ENCODE results near the gene OR14C36.

Gene OR14C36

GRCh38 chr1:248380854-248381253 is 32.3 kb downstream of the OR14C36 start:
- DNase-seq (ENCODE audit: low spot score): no peak
- TF ChIP-seq CTCF (IDR thresholded peaks at IDR 0.05; ENCODE audit: extremely low read depth, missing control alignments): no peak

- no peak for TF ChIP-seq CTCF (IDR thresholded peaks at IDR 0.05; ENCODE audit: extremely low read depth, missing control alignments)
- DNase-seq (ENCODE audit: low spot score): no peak
These were observed 39.9 kb downstream of the OR14C36 start for GRCh38 chr1:248388426-248388825.

GRCh38 chr1:248393050-248393449 is 44.5 kb downstream of the OR14C36 start:
- no peak for TF ChIP-seq CTCF (IDR thresholded peaks at IDR 0.05; ENCODE audit: extremely low read depth, missing control alignments)
- no peak for DNase-seq (ENCODE audit: low spot score)
